ENCODE data around the gene WDR54. TPM values are rescaled to one million over a fixed set of nuclear protein-coding genes. Genes with fewer than 3 reads are reported as not detected.
A peak's percentile ranks its signal among the peaks of the same experiment; 100 is the strongest.

Gene WDR54
- total RNA-seq, 4 donors from 2014 or later = 9.6 to 25.2 (median 18.5) TPM

GRCh38 chr2:74374509-74375205 lies 46.9 kb upstream of the WDR54 start:
- H3K27ac ChIP-seq = peak overlapping the region; percentile 51 to 88 (median 72)
- peaks cover 0 to 56% (median 11%) of the 10 kb centered on the region in 4 donors for H3K4me1 ChIP-seq
- TF ChIP-seq CTCF (IDR thresholded peaks at IDR 0.05) = no peak
- TF ChIP-seq POLR2A (IDR thresholded peaks at IDR 0.05) = peak; percentile 23 to 38
- peak in 1 of 2 donors; percentile 32 for TF ChIP-seq EP300 (IDR thresholded peaks at IDR 0.05)
- H3K27me3 ChIP-seq = no peaks in the 10 kb centered on the region
- H3K36me3 ChIP-seq = peaks cover 0 to 46% (median 14%) of the 10 kb centered on the region in 3 donors
- H3K9me3 ChIP-seq = no peaks in the 10 kb centered on the region
- peak; percentile 57 to 71 for DNase-seq (ENCODE audit: low spot score in 2 of 2)
- peak overlapping the region; percentile 0 to 51 (median 16) for H3K4me3 ChIP-seq
- 36 to 51% methylated on average over 18 to 19 of the region's 19 CpGs for WGBS, 2 donors

- TF ChIP-seq POLR2A (IDR thresholded peaks at IDR 0.05) = no peak
- no peak for TF ChIP-seq EP300 (IDR thresholded peaks at IDR 0.05)
- TF ChIP-seq CTCF (IDR thresholded peaks at IDR 0.05) = no peak
- no peak overlapping the region for H3K4me3 ChIP-seq
- no peaks in the 10 kb centered on the region for H3K9me3 ChIP-seq
- H3K36me3 ChIP-seq = peaks cover 0 to 34% (median 4%) of the 10 kb centered on the region in 3 donors
- no peak for DNase-seq (ENCODE audit: low spot score in 2 of 2)
- no peaks in the 10 kb centered on the region for H3K27me3 ChIP-seq
- peaks cover 0 to 68% (median 21%) of the 10 kb centered on the region in 4 donors for H3K4me1 ChIP-seq
- H3K27ac ChIP-seq = no peak overlapping the region
- 88 to 92% methylated on average over 2 of the region's 2 CpGs for WGBS, 2 donors
These were observed 45.7 kb upstream of the WDR54 start for GRCh38 chr2:74375838-74376237.

GRCh38 chr2:74378007-74378406 lies 43.5 kb upstream of the WDR54 start:
- 91 to 94% methylated on average over 10 of the region's 10 CpGs for WGBS, 2 donors
- Histone ChIP-seq H3K4me3 (no peak overlapping the region), H3K9me3 (no peaks in the 10 kb centered on the region), H3K27ac (no peak overlapping the region), H3K27me3 (no peaks in the 10 kb centered on the region), H3K36me3 (peaks cover 0 to 26% (median 0%) of the 10 kb centered on the region in 3 donors), H3K4me1 (peaks cover 0 to 78% (median 23%) of the 10 kb centered on the region in 4 donors)
- no peak for DNase-seq (ENCODE audit: low spot score in 2 of 2)
- no peak for TF ChIP-seq POLR2A (IDR thresholded peaks at IDR 0.05)
- TF ChIP-seq EP300 (IDR thresholded peaks at IDR 0.05) = no peak
- no peak for TF ChIP-seq CTCF (IDR thresholded peaks at IDR 0.05)

- WGBS, 2 donors = 15 to 22% methylated on average over 14 of the region's 14 CpGs
- no peaks in the 10 kb centered on the region for H3K9me3 ChIP-seq
- H3K36me3 ChIP-seq = peaks cover 0 to 26% (median 0%) of the 10 kb centered on the region in 3 donors
- H3K27ac ChIP-seq = peak within 1 kb of the TSS in 3 of 4 donors; percentile 55 to 72 (median 68)
- peak within 1 kb of the TSS; percentile 27 to 49 (median 33) for H3K4me3 ChIP-seq
- TF ChIP-seq POLR2A (IDR thresholded peaks at IDR 0.05) = no peak
- TF ChIP-seq EP300 (IDR thresholded peaks at IDR 0.05) = no peak
- TF ChIP-seq CTCF (IDR thresholded peaks at IDR 0.05) = no peak
- H3K4me1 ChIP-seq = peaks cover 0 to 78% (median 23%) of the 10 kb centered on the region in 4 donors
- no peaks in the 10 kb centered on the region for H3K27me3 ChIP-seq
- peak in 1 of 2 donors; percentile 37 for DNase-seq (ENCODE audit: low spot score in 2 of 2)
These were observed 41.4 kb upstream of the WDR54 start, which contains the start of gene DCTN1 for GRCh38 chr2:74379851-74380789. DCTN1 (minus strand) TSS chr2:74380311; CDS start chr2:74380037, 274 bp downstream.

Data from tibial nerve (tissue), 4 donors.